ENCODE measurements around the gene GRHL1.

GRHL1 gene

DNA sequence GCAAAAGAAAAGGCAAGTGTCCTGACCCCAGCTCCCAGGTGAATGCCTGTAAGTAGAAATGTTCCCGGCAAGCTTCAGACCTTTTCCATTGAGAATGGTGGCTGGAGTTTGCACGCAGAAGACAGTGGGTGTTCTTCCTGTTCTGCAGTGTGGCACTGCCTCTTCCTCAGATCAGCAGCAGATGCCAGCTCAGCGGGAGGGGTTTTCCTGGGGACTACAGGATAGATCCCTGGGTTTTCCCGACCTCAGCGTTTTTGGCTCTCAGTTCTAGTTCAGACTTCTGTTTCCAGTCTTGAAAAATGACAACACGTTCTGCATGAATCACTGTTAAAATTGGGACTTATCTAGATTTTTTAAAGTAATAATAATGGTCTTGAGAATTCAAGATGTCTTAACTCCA lies 39.2 kb downstream of the GRHL1 start:
- Histone ChIP-seq H3K27ac (ENCODE audit: low read length) (no peak overlapping the region), H3K36me3 (ENCODE audit: insufficient read depth, low read depth, low read length) (no peaks in the 10 kb centered on the region), H3K27me3 (ENCODE audit: insufficient read depth, low read length) (no peaks in the 10 kb centered on the region), H3K4me1 (ENCODE audit: insufficient read depth, low read length) (no peaks in the 10 kb centered on the region), H3K9ac (ENCODE audit: low read depth, low read length) (no peak overlapping the region), H3K4me3 (ENCODE audit: low read length) (no peak overlapping the region), H3K9me3 (ENCODE audit: insufficient read depth, low read depth, low read length) (no peaks in the 10 kb centered on the region)

GRCh38 chr2:9991221-9991620 lies 39.7 kb downstream of the GRHL1 start:
- no peaks in the 10 kb centered on the region for H3K27me3 ChIP-seq (ENCODE audit: insufficient read depth, low read length)
- no peaks in the 10 kb centered on the region for H3K36me3 ChIP-seq (ENCODE audit: insufficient read depth, low read depth, low read length)
- no peak overlapping the region for H3K4me3 ChIP-seq (ENCODE audit: low read length)
- no peak overlapping the region for H3K9ac ChIP-seq (ENCODE audit: low read depth, low read length)
- H3K9me3 ChIP-seq (ENCODE audit: insufficient read depth, low read depth, low read length), result no peaks in the 10 kb centered on the region
- no peak overlapping the region for H3K27ac ChIP-seq (ENCODE audit: low read length)
- no peaks in the 10 kb centered on the region for H3K4me1 ChIP-seq (ENCODE audit: insufficient read depth, low read length)

DNA sequence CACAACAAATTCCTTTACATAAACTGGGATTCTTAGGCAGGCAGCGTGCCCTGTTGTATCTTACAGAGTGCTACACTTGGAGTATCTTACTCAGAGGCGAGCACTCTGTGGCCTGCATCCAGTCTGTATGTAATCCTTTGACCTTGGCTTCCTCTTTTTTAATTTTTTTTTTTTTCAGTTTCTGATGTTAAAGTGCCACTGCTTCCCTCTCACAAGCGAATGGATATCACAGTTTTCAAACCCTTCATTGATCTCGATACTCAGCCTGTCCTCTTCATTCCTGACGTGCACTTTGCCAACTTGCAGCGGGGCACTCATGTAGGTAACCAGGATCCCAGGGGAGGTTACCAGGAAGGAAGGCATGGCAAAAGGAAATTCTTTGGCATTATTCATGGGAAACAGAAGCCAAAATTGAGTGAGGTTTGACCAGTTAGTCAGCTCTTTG lies 40.4 kb downstream of the GRHL1 start:
- H3K36me3 ChIP-seq (ENCODE audit: insufficient read depth, low read depth, low read length), result no peaks in the 10 kb centered on the region
- no peaks in the 10 kb centered on the region for H3K27me3 ChIP-seq (ENCODE audit: insufficient read depth, low read length)
- no peak overlapping the region for H3K9ac ChIP-seq (ENCODE audit: low read depth, low read length)
- H3K4me3 ChIP-seq (ENCODE audit: low read length), result no peak overlapping the region
- no peaks in the 10 kb centered on the region for H3K9me3 ChIP-seq (ENCODE audit: insufficient read depth, low read depth, low read length)
- H3K4me1 ChIP-seq (ENCODE audit: insufficient read depth, low read length), result no peaks in the 10 kb centered on the region
- H3K27ac ChIP-seq (ENCODE audit: low read length), result no peak overlapping the region

DNA sequence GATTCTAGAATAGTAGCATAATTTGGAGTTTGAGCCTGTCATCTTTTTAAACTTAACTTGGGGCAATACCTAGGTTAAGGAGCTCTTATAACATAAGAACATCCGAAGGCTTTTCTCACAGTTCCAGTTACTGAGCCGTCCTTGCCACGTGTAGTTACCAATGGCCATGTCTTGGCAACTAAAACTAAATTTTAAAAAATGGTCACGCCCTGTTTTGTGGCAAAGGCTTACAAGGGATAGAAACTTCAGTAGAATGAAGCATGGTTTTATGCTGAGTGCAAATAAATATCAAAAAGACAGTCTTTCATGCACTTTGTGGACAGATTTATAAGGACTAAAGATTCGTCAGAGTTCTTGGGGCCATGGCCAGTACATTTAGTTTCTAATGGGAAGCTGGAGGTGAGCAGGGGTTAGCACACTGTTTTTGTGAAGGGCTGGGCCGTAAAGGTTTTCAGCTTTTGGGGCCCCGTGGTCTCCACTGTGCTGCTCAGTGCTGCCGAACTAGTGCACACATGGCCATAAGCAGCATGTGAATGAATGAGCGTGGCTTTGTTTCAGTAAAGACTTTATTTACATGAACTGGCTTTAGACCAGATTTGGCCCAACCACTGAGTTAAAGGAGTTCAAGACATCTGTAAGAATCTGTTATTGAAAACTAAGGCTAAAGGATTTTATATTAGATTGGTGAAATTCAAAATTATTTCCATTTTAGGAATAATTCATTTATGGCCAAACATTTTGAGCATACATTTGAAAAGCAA lies 41.1 kb downstream of the GRHL1 start:
- Histone ChIP-seq H3K9ac (ENCODE audit: low read depth, low read length) (no peak overlapping the region), H3K27ac (ENCODE audit: low read length) (no peak overlapping the region)

DNA sequence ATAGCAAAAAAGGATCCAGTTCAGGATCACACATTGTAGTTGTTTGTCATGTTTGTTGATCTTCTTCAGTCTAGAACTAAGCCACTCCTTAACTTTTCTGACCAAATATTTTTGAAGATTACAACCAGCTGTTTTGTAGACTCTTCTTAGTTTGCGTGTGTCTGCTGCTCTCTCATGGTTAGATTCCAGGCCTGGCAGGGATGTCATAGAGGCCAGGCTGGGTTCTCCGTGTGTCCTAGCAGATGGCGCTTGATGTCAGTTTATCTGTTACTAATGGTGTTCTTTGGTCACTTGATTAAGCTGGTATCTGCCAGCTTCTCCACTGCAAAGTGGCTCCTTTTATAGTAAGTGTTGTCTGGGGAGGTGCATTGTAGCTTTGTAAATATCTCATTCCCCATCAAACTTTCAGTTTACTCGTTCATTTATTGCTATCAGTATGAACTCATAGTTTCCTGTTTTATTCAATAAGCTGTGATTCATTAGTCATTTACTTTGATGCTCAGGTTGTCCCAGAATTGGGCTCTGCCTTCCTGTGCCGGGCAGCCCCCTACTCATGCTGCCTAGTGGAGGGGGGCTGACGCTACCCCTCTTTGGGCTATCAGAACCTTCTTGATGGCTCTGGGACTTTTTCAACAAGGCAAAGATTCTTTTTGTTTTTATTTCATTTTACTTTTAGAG lies 42.1 kb downstream of the GRHL1 start:
- Histone ChIP-seq H3K27ac (ENCODE audit: low read length) (no peak overlapping the region), H3K9me3 (ENCODE audit: insufficient read depth, low read depth, low read length) (no peaks in the 10 kb centered on the region), H3K36me3 (ENCODE audit: insufficient read depth, low read depth, low read length) (no peaks in the 10 kb centered on the region), H3K4me3 (ENCODE audit: low read length) (no peak overlapping the region), H3K9ac (ENCODE audit: low read depth, low read length) (no peak overlapping the region), H3K4me1 (ENCODE audit: insufficient read depth, low read length) (no peaks in the 10 kb centered on the region), H3K27me3 (ENCODE audit: insufficient read depth, low read length) (no peaks in the 10 kb centered on the region)

More for the DNA sequence above, 41.1 kb downstream of the GRHL1 start:
- Histone ChIP-seq H3K4me3 (ENCODE audit: low read length) (no peak overlapping the region), H3K36me3 (ENCODE audit: insufficient read depth, low read depth, low read length) (no peaks in the 10 kb centered on the region), H3K27me3 (ENCODE audit: insufficient read depth, low read length) (no peaks in the 10 kb centered on the region), H3K4me1 (ENCODE audit: insufficient read depth, low read length) (no peaks in the 10 kb centered on the region), H3K9me3 (ENCODE audit: insufficient read depth, low read depth, low read length) (no peaks in the 10 kb centered on the region)

- Histone ChIP-seq H3K36me3 (ENCODE audit: insufficient read depth, low read depth, low read length) (no peaks in the 10 kb centered on the region), H3K9ac (ENCODE audit: low read depth, low read length) (no peak overlapping the region), H3K27me3 (ENCODE audit: insufficient read depth, low read length) (no peaks in the 10 kb centered on the region), H3K4me3 (ENCODE audit: low read length) (no peak overlapping the region), H3K4me1 (ENCODE audit: insufficient read depth, low read length) (no peaks in the 10 kb centered on the region), H3K9me3 (ENCODE audit: insufficient read depth, low read depth, low read length) (no peaks in the 10 kb centered on the region), H3K27ac (ENCODE audit: low read length) (no peak overlapping the region)
Measured at GRCh38 chr2:9994462-9994861, 43.0 kb downstream of the GRHL1 start.

GRCh38 chr2:9995059-9995458 lies 43.6 kb downstream of the GRHL1 start:
- Histone ChIP-seq H3K27me3 (ENCODE audit: insufficient read depth, low read length) (no peaks in the 10 kb centered on the region), H3K9me3 (ENCODE audit: insufficient read depth, low read depth, low read length) (no peaks in the 10 kb centered on the region), H3K27ac (ENCODE audit: low read length) (no peak overlapping the region), H3K4me1 (ENCODE audit: insufficient read depth, low read length) (no peaks in the 10 kb centered on the region), H3K4me3 (ENCODE audit: low read length) (no peak overlapping the region), H3K36me3 (ENCODE audit: insufficient read depth, low read depth, low read length) (no peaks in the 10 kb centered on the region), H3K9ac (ENCODE audit: low read depth, low read length) (no peak overlapping the region)

DNA sequence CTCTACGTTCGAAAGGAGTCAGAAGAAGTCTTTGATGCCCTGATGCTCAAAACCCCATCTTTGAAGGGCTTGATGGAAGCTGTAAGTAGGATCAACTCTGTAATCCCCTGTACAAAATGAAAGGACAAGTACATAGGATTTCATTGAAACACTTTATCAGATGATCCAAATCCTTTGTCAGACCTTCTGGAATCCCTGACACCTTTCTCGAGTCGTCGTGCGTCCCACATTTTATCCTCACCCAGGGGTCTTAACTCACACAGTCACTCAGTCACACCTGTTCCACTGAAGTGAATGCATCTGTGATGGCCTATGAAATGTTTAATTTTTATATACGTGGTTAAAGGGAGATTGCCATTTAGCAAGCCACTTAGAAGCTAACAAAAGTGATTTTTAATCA lies 44.8 kb downstream of the GRHL1 start:
- no peak overlapping the region for H3K4me3 ChIP-seq (ENCODE audit: low read length)
- H3K27ac ChIP-seq (ENCODE audit: low read length), result no peak overlapping the region
- no peaks in the 10 kb centered on the region for H3K9me3 ChIP-seq (ENCODE audit: insufficient read depth, low read depth, low read length)
- no peaks in the 10 kb centered on the region for H3K36me3 ChIP-seq (ENCODE audit: insufficient read depth, low read depth, low read length)
- H3K4me1 ChIP-seq (ENCODE audit: insufficient read depth, low read length), result peaks cover 4% of the 10 kb centered on the region
- no peak overlapping the region for H3K9ac ChIP-seq (ENCODE audit: low read depth, low read length)
- H3K27me3 ChIP-seq (ENCODE audit: insufficient read depth, low read length), result no peaks in the 10 kb centered on the region

GRCh38 chr2:9997936-9998335 lies 46.4 kb downstream of the GRHL1 start:
- no peaks in the 10 kb centered on the region for H3K9me3 ChIP-seq (ENCODE audit: insufficient read depth, low read depth, low read length)
- no peaks in the 10 kb centered on the region for H3K27me3 ChIP-seq (ENCODE audit: insufficient read depth, low read length)
- H3K4me3 ChIP-seq (ENCODE audit: low read length), result no peak overlapping the region
- H3K4me1 ChIP-seq (ENCODE audit: insufficient read depth, low read length), result peaks cover 7% of the 10 kb centered on the region
- H3K9ac ChIP-seq (ENCODE audit: low read depth, low read length), result no peak overlapping the region
- no peak overlapping the region for H3K27ac ChIP-seq (ENCODE audit: low read length)
- no peaks in the 10 kb centered on the region for H3K36me3 ChIP-seq (ENCODE audit: insufficient read depth, low read depth, low read length)

DNA sequence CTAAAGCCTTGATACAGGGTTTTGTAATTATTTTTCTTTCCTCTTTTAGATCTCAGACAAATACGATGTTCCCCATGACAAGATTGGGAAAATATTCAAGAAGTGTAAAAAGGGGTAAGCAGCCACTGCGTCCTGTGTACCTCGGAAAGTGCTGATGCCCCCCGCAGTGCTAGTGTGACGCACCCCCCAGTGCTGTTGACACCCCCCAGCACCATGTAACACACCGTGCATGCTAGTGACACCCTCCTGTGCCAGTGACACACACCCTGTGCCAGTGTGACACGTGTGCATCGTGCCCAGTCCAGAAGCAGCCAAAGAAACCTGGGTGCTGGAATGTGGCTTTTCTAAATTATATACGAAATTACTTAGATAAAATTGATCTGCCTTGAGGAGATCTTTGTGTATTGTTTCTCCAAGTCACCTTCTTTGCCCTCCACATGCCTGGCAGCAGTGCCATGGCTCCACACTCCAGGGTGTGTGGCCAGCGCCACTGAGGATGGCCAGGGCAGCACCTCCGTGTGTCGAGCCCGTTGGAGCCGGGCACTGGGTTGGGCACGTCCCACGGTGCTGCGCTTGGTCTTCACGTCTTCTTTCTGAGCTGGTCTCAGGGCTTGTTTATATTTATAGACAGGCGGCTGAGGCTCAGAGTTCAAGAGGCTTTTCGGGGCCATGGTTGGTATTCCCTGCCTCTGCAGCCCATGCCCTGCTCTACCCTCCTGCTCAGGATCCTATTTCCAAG lies 47.6 kb downstream of the GRHL1 start:
- H3K9me3 ChIP-seq (ENCODE audit: insufficient read depth, low read depth, low read length), result no peaks in the 10 kb centered on the region
- no peak overlapping the region for H3K4me3 ChIP-seq (ENCODE audit: low read length)
- no peaks in the 10 kb centered on the region for H3K36me3 ChIP-seq (ENCODE audit: insufficient read depth, low read depth, low read length)
- H3K4me1 ChIP-seq (ENCODE audit: insufficient read depth, low read length), result peaks cover 7% of the 10 kb centered on the region
- no peak overlapping the region for H3K9ac ChIP-seq (ENCODE audit: low read depth, low read length)
- no peaks in the 10 kb centered on the region for H3K27me3 ChIP-seq (ENCODE audit: insufficient read depth, low read length)
- H3K27ac ChIP-seq (ENCODE audit: low read length), result no peak overlapping the region

DNA sequence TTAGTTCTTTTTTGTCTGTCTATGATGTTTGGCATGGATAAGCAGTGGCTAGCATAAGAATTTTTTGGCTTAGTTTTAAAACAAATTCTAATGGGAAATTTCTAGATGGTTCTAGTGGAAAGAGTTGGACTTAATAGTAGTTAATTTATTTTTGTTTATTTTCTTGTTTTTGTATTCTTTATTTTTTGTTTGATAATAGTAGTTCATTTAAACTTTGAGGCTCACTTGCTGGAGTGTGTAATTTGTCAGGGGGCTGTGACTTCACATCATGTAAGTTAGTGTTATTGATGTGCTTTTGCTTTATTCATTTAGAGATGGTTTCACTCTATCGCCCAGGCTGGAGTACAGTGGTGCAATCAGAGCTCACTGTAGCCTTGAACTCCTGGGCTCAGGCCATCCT lies 48.2 kb downstream of the GRHL1 start:
- Histone ChIP-seq H3K9me3 (ENCODE audit: insufficient read depth, low read depth, low read length) (no peaks in the 10 kb centered on the region), H3K4me3 (ENCODE audit: low read length) (no peak overlapping the region), H3K9ac (ENCODE audit: low read depth, low read length) (no peak overlapping the region), H3K27me3 (ENCODE audit: insufficient read depth, low read length) (no peaks in the 10 kb centered on the region), H3K4me1 (ENCODE audit: insufficient read depth, low read length) (peaks cover 7% of the 10 kb centered on the region), H3K36me3 (ENCODE audit: insufficient read depth, low read depth, low read length) (no peaks in the 10 kb centered on the region), H3K27ac (ENCODE audit: low read length) (no peak overlapping the region)

GRCh38 chr2:10000541-10000940 lies 49.0 kb downstream of the GRHL1 start:
- H3K36me3 ChIP-seq (ENCODE audit: insufficient read depth, low read depth, low read length), result no peaks in the 10 kb centered on the region
- no peaks in the 10 kb centered on the region for H3K9me3 ChIP-seq (ENCODE audit: insufficient read depth, low read depth, low read length)
- H3K27ac ChIP-seq (ENCODE audit: low read length), result no peak overlapping the region
- H3K4me1 ChIP-seq (ENCODE audit: insufficient read depth, low read length), result peaks cover 7% of the 10 kb centered on the region
- H3K9ac ChIP-seq (ENCODE audit: low read depth, low read length), result no peak overlapping the region
- no peak overlapping the region for H3K4me3 ChIP-seq (ENCODE audit: low read length)
- H3K27me3 ChIP-seq (ENCODE audit: insufficient read depth, low read length), result no peaks in the 10 kb centered on the region

Data from iPS-20b (cell line).